HEK293 (cell line): ENCODE measurements around the gene STXBP3.

Source experiments
- CTCF ChIA-PET: fragments of 350-600 bp; formaldehyde crosslinking; extraction: SDS; loops from one replicate; lab custom pipeline; 2021; ENCODE audit warnings: antibody characterized with exemption; lab: Yijun Ruan, JAX
- POLR2A ChIA-PET: fragments of 300-600 bp; formaldehyde crosslinking; extraction: SDS; loops from one replicate; lab custom pipeline; 2020; ENCODE audit warnings: antibody characterized with exemption, inconsistent platforms; lab: Yijun Ruan, JAX
- H3K27ac ChIP-seq: fragments of 200-500 bp; sonication (Bioruptor generic); 2 replicates; pipeline ENCODE4 v1.5.1; 2014; ENCODE audit warnings: low read depth, low read length, control low read depth, inconsistent platforms; ENCODE audit errors: extremely low read depth
- H3K36me3 ChIP-seq, 2 experiments: fragments of 200-500 bp in 1 of 2; sonication (Bioruptor generic) in 1 of 2; 1 replicate in 1 of 2; 2 replicates in 1 of 2; pipeline ENCODE4 v1.5.1; 2014 to 2017; ENCODE audit warnings: inconsistent platforms in 2 of 2, low read length in 2 of 2; ENCODE audit not compliant: control insufficient read depth in 2 of 2, insufficient read depth in 1 of 2
- H3K4me1 ChIP-seq: fragments of 200-500 bp; sonication (Bioruptor generic); 2 replicates; pipeline ENCODE4 v1.5.1; 2014; ENCODE audit warnings: mild to moderate bottlenecking, low read length, inconsistent platforms; ENCODE audit not compliant: control insufficient read depth, insufficient read depth
- H3K4me3 ChIP-seq: 2 replicates; pipeline ENCODE4 v1.5.1; 2011; ENCODE audit warnings: low read depth, mild to moderate bottlenecking, control low read depth, low read length, moderate library complexity
- H3K9me3 ChIP-seq: fragments of 200-500 bp; sonication (Bioruptor generic); 2 replicates; pipeline ENCODE4 v1.5.1; 2014; ENCODE audit warnings: low read depth, low read length, inconsistent platforms; ENCODE audit not compliant: control insufficient read depth, insufficient read depth
- EGR2 ChIP-seq: fragments of 450-650 bp; formaldehyde crosslinking; IDR thresholded peaks from 2 replicates; pipeline ENCODE4 v1.5.1; 2016; ENCODE audit warnings: low read depth, missing biosample characterization, missing genetic modification characterization
- GLIS2 ChIP-seq: fragments of 450-650 bp; formaldehyde crosslinking; IDR thresholded peaks from 2 replicates; pipeline ENCODE4 v1.5.1; 2016; ENCODE audit warnings: missing biosample characterization, missing genetic modification characterization
- INSM2 ChIP-seq: fragments of 450-650 bp; formaldehyde crosslinking; IDR thresholded peaks from 2 replicates; pipeline ENCODE4 v1.5.1; 2016; ENCODE audit warnings: missing biosample characterization, missing genetic modification characterization
- KLF8 ChIP-seq: fragments of 450-650 bp; formaldehyde crosslinking; IDR thresholded peaks from 2 replicates; pipeline ENCODE4 v1.5.1; 2016; ENCODE audit warnings: missing biosample characterization, missing genetic modification characterization
- SCRT1 ChIP-seq: fragments of 450-650 bp; formaldehyde crosslinking; IDR thresholded peaks from 2 replicates; pipeline ENCODE4 v1.5.1; 2016; ENCODE audit warnings: missing biosample characterization, missing genetic modification characterization, borderline replicate concordance
- SCRT2 ChIP-seq: fragments of 450-650 bp; formaldehyde crosslinking; IDR thresholded peaks from 2 replicates; pipeline ENCODE4 v1.5.1; 2016; ENCODE audit warnings: missing biosample characterization, missing genetic modification characterization
- WT1 ChIP-seq: fragments of 450-650 bp; formaldehyde crosslinking; IDR thresholded peaks from 2 replicates; pipeline ENCODE4 v1.5.1; 2016; ENCODE audit warnings: missing biosample characterization, missing genetic modification characterization
- ZBTB17 ChIP-seq: fragments of 450-650 bp; formaldehyde crosslinking; IDR thresholded peaks from 2 replicates; pipeline ENCODE4 v1.5.1; 2016; ENCODE audit warnings: missing biosample characterization, missing genetic modification characterization
- ZBTB21 ChIP-seq: fragments of 450-650 bp; formaldehyde crosslinking; IDR thresholded peaks from 2 replicates; pipeline ENCODE4 v1.5.1; 2017; ENCODE audit warnings: missing biosample characterization, missing genetic modification characterization
- ZBTB26 ChIP-seq: fragments of 450-650 bp; formaldehyde crosslinking; optimal IDR thresholded peaks from 2 replicates; pipeline ENCODE3; 2016; ENCODE audit warnings: missing biosample characterization, mild to moderate bottlenecking, missing genetic modification characterization
- ZFP37 ChIP-seq: fragments of 450-650 bp; formaldehyde crosslinking; IDR thresholded peaks from 2 replicates; pipeline ENCODE4 v1.5.1; 2016; ENCODE audit warnings: missing biosample characterization, missing genetic modification characterization
- ZNF184 ChIP-seq: fragments of 450-650 bp; IDR thresholded peaks from 2 replicates; pipeline ENCODE4 v1.5.1; 2018; ENCODE audit warnings: missing biosample characterization, mild to moderate bottlenecking, missing genetic modification characterization
- ZNF214 ChIP-seq: fragments of 450-650 bp; formaldehyde crosslinking; IDR thresholded peaks from 2 replicates; pipeline ENCODE4 v1.5.1; 2017; ENCODE audit warnings: missing biosample characterization, mild to moderate bottlenecking, missing genetic modification characterization, borderline replicate concordance
- ZNF24 ChIP-seq: fragments of 450-650 bp; formaldehyde crosslinking; IDR thresholded peaks from 2 replicates; pipeline ENCODE4 v1.5.1; 2016; ENCODE audit warnings: missing biosample characterization, missing genetic modification characterization
- ZNF341 ChIP-seq: fragments of 450-650 bp; formaldehyde crosslinking; IDR thresholded peaks from 2 replicates; pipeline ENCODE4; 2016; ENCODE audit warnings: low read depth, missing biosample characterization, missing genetic modification characterization
- ZNF366 ChIP-seq: fragments of 450-650 bp; formaldehyde crosslinking; conservative IDR thresholded peaks from 2 replicates; pipeline ENCODE4 v1.5.1; 2016; ENCODE audit warnings: missing biosample characterization, missing genetic modification characterization
- ZNF398 ChIP-seq: fragments of 450-650 bp; formaldehyde crosslinking; IDR thresholded peaks from 2 replicates; pipeline ENCODE4 v1.5.1; 2017; ENCODE audit warnings: missing biosample characterization, missing genetic modification characterization
- ZNF416 ChIP-seq: fragments of 450-650 bp; formaldehyde crosslinking; IDR thresholded peaks from 2 replicates; pipeline ENCODE4 v1.5.1; 2016; ENCODE audit warnings: missing biosample characterization, missing genetic modification characterization
- ZNF433 ChIP-seq: fragments of 450-650 bp; formaldehyde crosslinking; IDR thresholded peaks from 2 replicates; pipeline ENCODE4 v1.5.1; 2016; ENCODE audit warnings: missing biosample characterization, missing genetic modification characterization, low read depth
- ZNF449 ChIP-seq: fragments of 450-650 bp; formaldehyde crosslinking; IDR thresholded peaks from 2 replicates; pipeline ENCODE4 v1.5.1; 2017; ENCODE audit warnings: missing biosample characterization, mild to moderate bottlenecking, missing genetic modification characterization, moderate library complexity
- ZNF518A ChIP-seq: fragments of 450-650 bp; formaldehyde crosslinking; conservative IDR thresholded peaks from 2 replicates; pipeline ENCODE4 v1.5.1; 2016; ENCODE audit warnings: low read depth, missing biosample characterization, missing genetic modification characterization
- ZNF610 ChIP-seq: fragments of 450-650 bp; formaldehyde crosslinking; IDR thresholded peaks from 2 replicates; pipeline ENCODE4 v1.5.1; 2016; ENCODE audit warnings: missing biosample characterization, missing genetic modification characterization, borderline replicate concordance
- ZNF629 ChIP-seq: fragments of 450-650 bp; formaldehyde crosslinking; IDR thresholded peaks from 2 replicates; pipeline ENCODE4 v1.5.1; 2017; ENCODE audit warnings: missing biosample characterization, missing genetic modification characterization
- ZNF654 ChIP-seq: fragments of 450-650 bp; formaldehyde crosslinking; IDR thresholded peaks from 2 replicates; pipeline ENCODE4 v1.5.1; 2016; ENCODE audit warnings: low read depth, missing biosample characterization, missing genetic modification characterization
- ZSCAN16 ChIP-seq: fragments of 450-650 bp; formaldehyde crosslinking; IDR thresholded peaks from 2 replicates; pipeline ENCODE4 v1.5.1; 2016; ENCODE audit warnings: missing biosample characterization, missing genetic modification characterization

STXBP3 gene

GRCh38 chr1:108745980-108746381 lies 493 bp upstream of the STXBP3 start (continued):
- no peak for TF ChIP-seq ZSCAN16
- TF ChIP-seq KLF8 (tag by site-specific recombination) = no peak
- 0 out of 2 replicates have a peak, but pooled peaks have one; percentile 4 for TF ChIP-seq ZNF654 (tag by site-specific recombination)
- TF ChIP-seq ZNF416 (tag by site-specific recombination) = no peak
- no peak for TF ChIP-seq ZNF629 (tag by site-specific recombination)
- no peak for TF ChIP-seq ZNF433 (tag by site-specific recombination)
- no peak for TF ChIP-seq ZNF24
- 0 out of 2 replicates have a peak, but pooled peaks have one; percentile 18 for TF ChIP-seq ZNF184 (tag by site-specific recombination)
- TF ChIP-seq ZNF449 (tag by site-specific recombination) = no peak
- TF ChIP-seq ZBTB21 (tag by site-specific recombination) = no peak
- TF ChIP-seq INSM2 (tag by site-specific recombination) = no peak
- no peak for TF ChIP-seq EGR2 (tag by site-specific recombination)
- no peak for TF ChIP-seq ZNF214 (tag by site-specific recombination)
- no peak for TF ChIP-seq ZNF398 (tag by site-specific recombination)
- TF ChIP-seq, all 188 proteins: peak for 4

- POLR2A ChIA-PET = interaction anchor here (1.0 kb wide), 1 partner anchor 55 kb away, joined by 8 read pairs; the partner anchor contains the start of gene PRPF38B
- Histone ChIP-seq H3K4me3 (peak overlapping the region; percentile 97), H3K4me1 (peaks cover 2% of the 10 kb centered on the region; the same call in 1 of the 2 replicates), H3K27ac (peak overlapping the region; percentile 81), H3K36me3 (peaks cover 0 to under 1% of the 10 kb centered on the region in 2 experiments; a peak in 1 of 3 replicates), H3K9me3 (no peaks in the 10 kb centered on the region)
- CTCF ChIA-PET = interaction anchor here (1.1 kb wide), 1 partner anchor 81 kb away, joined by 3 read pairs; no protein-coding TSS in a partner anchor
- TF ChIP-seq ZNF341 (tag by site-specific recombination) = peak; percentile 84
- TF ChIP-seq ZNF518A (tag by site-specific recombination) = no peak
- peak; percentile 73; the same call in 1 of the 2 replicates for TF ChIP-seq ZNF366 (tag by site-specific recombination)
- 0 out of 2 replicates have a peak, but pooled peaks have one; percentile 14 for TF ChIP-seq ZFP37 (tag by site-specific recombination)
- TF ChIP-seq ZNF610 (tag by site-specific recombination) = peak; percentile 95
- TF ChIP-seq SCRT1 (tag by site-specific recombination) = peak; percentile 58
- TF ChIP-seq GLIS2 (tag by site-specific recombination) = peak; percentile 32
- TF ChIP-seq ZBTB17 (tag by site-specific recombination) = peak; percentile 83
- peak; percentile 57 for TF ChIP-seq ZBTB26 (tag by site-specific recombination)
- no peak for TF ChIP-seq WT1 (tag by site-specific recombination)
- peak; percentile 91 for TF ChIP-seq SCRT2 (tag by site-specific recombination)
Measured at GRCh38 chr1:108747171-108747850, 837 bp downstream of the STXBP3 start.
